HCEC 1CT (cell line): ENCODE data around the gene TCTN1.
A peak's percentile ranks its signal among the peaks of the same experiment; 100 is the strongest.

Experiments
- DNase-seq: peaks from one replicate; pipeline ENCODE4 v3.0.0-alpha.2; 2017

Gene TCTN1

GRCh38 chr12:110686294-110686903 lies 72.5 kb downstream of the TCTN1 start:
- no peak for DNase-seq

GRCh38 chr12:110687396-110688169 lies 73.7 kb downstream of the TCTN1 start:
- DNase-seq = no peak

- peak; percentile 16 for DNase-seq
Measured at GRCh38 chr12:110688446-110689280, 74.7 kb downstream of the TCTN1 start, which contains the start of gene HVCN1. Gene HVCN1 (minus strand): TSS chr12:110689115. CDS start chr12:110683245, 5,870 bp downstream.

- DNase-seq = no peak
Measured at GRCh38 chr12:110689281-110690126, 75.6 kb downstream of the TCTN1 start.

GRCh38 chr12:110690127-110690430 lies 76.2 kb downstream of the TCTN1 start:
- no peak for DNase-seq

- DNase-seq = no peak
Measured at GRCh38 chr12:110693731-110694130, 79.8 kb downstream of the TCTN1 start.

- DNase-seq = no peak
Measured at GRCh38 chr12:110694330-110694901, 80.5 kb downstream of the TCTN1 start.

GRCh38 chr12:110696283-110696682 lies 82.4 kb downstream of the TCTN1 start:
- DNase-seq = no peak

GRCh38 chr12:110697236-110697635 lies 83.3 kb downstream of the TCTN1 start:
- DNase-seq = no peak

GRCh38 chr12:110698171-110698902 lies 84.4 kb downstream of the TCTN1 start:
- peak; percentile 87 for DNase-seq
